ENCODE results near the gene RIN1.

Gene RIN1

GRCh38 chr11:66335531-66336233 lies 552 bp downstream of the RIN1 start:
- TF ChIP-seq, protein P1, sequence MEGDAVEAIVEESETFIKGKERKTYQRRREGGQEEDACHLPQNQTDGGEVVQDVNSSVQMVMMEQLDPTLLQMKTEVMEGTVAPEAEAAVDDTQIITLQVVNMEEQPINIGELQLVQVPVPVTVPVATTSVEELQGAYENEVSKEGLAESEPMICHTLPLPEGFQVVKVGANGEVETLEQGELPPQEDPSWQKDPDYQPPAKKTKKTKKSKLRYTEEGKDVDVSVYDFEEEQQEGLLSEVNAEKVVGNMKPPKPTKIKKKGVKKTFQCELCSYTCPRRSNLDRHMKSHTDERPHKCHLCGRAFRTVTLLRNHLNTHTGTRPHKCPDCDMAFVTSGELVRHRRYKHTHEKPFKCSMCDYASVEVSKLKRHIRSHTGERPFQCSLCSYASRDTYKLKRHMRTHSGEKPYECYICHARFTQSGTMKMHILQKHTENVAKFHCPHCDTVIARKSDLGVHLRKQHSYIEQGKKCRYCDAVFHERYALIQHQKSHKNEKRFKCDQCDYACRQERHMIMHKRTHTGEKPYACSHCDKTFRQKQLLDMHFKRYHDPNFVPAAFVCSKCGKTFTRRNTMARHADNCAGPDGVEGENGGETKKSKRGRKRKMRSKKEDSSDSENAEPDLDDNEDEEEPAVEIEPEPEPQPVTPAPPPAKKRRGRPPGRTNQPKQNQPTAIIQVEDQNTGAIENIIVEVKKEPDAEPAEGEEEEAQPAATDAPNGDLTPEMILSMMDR (IDR thresholded peaks at IDR 0.05; ENCODE audit: low read depth, low read length) = no peak; the same call in 1 of the 2 replicates
- peak overlapping the region; percentile 67 for H3K4me3 ChIP-seq (ENCODE audit: low read depth, low read length)
- peak; percentile 52 for DNase-seq
- H3K4me1 ChIP-seq = peaks cover 19% of the 10 kb centered on the region
- H3K27me3 ChIP-seq = no peaks in the 10 kb centered on the region
- H3K36me3 ChIP-seq = peaks cover 6% of the 10 kb centered on the region; the same call in 1 of the 2 replicates
- no peaks in the 10 kb centered on the region for H3K9me3 ChIP-seq

DNA sequence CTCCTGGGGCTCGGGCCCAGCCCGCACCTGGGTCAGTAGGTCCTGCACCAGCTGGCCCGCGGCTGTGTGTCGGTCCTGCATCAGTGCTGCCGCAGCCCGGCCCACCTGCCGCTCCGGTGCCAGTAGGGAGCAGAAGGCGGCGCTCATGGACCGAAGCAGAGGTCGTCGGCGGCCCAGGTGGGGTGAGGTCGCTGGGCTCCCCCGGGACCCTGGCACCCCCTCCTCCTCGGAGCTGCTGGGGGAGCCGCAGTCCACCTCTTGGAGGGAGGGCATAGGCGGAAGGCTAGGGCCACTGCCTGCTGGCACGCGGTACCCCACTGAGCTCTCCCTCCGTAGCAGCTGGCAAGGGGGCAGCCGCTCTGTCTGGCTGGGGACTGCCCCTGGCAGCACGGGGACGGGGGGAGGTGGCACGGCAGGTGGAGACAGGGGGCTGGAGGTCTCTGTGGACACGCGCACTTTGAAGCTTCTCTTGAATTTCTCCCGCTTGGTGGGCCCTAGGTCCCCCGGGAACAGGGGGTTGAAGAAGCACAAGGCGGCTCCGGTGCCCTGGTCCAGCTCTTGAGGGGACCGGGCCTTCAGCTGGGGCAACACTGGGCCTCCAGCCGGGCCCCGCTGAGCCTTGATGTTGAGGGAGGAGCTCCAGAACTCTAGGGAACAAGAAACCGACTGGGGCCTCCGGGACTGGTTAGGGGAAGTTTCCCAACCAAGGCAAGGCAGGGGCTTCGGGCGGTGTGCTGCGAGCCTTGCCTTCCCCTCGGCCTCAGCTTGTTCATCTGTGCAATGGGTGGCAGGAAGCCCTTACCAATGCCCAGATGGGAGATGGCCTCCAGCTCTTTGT lies 1.4 kb downstream of the RIN1 start:
- peaks cover 19% of the 10 kb centered on the region for H3K4me1 ChIP-seq
- no peak overlapping the region for H3K4me3 ChIP-seq (ENCODE audit: low read depth, low read length)
- H3K36me3 ChIP-seq = peaks cover 4% of the 10 kb centered on the region; the same call in 1 of the 2 replicates
- no peaks in the 10 kb centered on the region for H3K27me3 ChIP-seq
- TF ChIP-seq, protein P1 (IDR thresholded peaks at IDR 0.05; ENCODE audit: low read depth, low read length) = no peak
- H3K9me3 ChIP-seq = no peaks in the 10 kb centered on the region
- DNase-seq = no peak

- H3K27me3 ChIP-seq = no peaks in the 10 kb centered on the region
- H3K36me3 ChIP-seq = no peaks in the 10 kb centered on the region
- DNase-seq = no peak
- TF ChIP-seq, protein P1 (IDR thresholded peaks at IDR 0.05; ENCODE audit: low read depth, low read length) = no peak
- H3K4me1 ChIP-seq = peaks cover 19% of the 10 kb centered on the region
- no peaks in the 10 kb centered on the region for H3K9me3 ChIP-seq
- no peak overlapping the region for H3K4me3 ChIP-seq (ENCODE audit: low read depth, low read length)
Observed at GRCh38 chr11:66333896-66334604, 2.2 kb downstream of the RIN1 start.

GRCh38 chr11:66333220-66333877 lies 2.9 kb downstream of the RIN1 start:
- H3K9me3 ChIP-seq = no peaks in the 10 kb centered on the region

GRCh38 chr11:66332371-66333219 lies 3.6 kb downstream of the RIN1 start:
- Histone ChIP-seq H3K9me3 (no peaks in the 10 kb centered on the region), H3K27me3 (no peaks in the 10 kb centered on the region), H3K4me1 (peaks cover 31% of the 10 kb centered on the region), H3K4me3 (ENCODE audit: low read depth, low read length) (no peak overlapping the region), H3K36me3 (no peaks in the 10 kb centered on the region)
- no peak for DNase-seq
- TF ChIP-seq, protein P1 (IDR thresholded peaks at IDR 0.05; ENCODE audit: low read depth, low read length) = no peak

More at GRCh38 chr11:66333220-66333877, 2.9 kb downstream of the RIN1 start:
- no peaks in the 10 kb centered on the region for H3K36me3 ChIP-seq
- no peak for DNase-seq
- H3K4me1 ChIP-seq = peaks cover 23% of the 10 kb centered on the region
- no peak overlapping the region for H3K4me3 ChIP-seq (ENCODE audit: low read depth, low read length)
- no peaks in the 10 kb centered on the region for H3K27me3 ChIP-seq
- TF ChIP-seq, protein P1 (IDR thresholded peaks at IDR 0.05; ENCODE audit: low read depth, low read length) = no peak

Data from BE2C (cell line).